T-helper 17 cell (primary cell): ENCODE results near the gene RNU5D-1. TPM values are rescaled to one million over a fixed set of nuclear protein-coding genes. Genes with fewer than 3 reads are reported as not detected.
"Not testable (repeated sequence)": the region's sequence is repeated elsewhere in the genome, so short reads cannot be mapped to it uniquely, and the experiment has no call there.

ENCODE experiments used
- ATAC-seq: fragments of 150-1000 bp; cut with Tn5 transposase; 2 replicates; pipeline ENCODE4 v1.10.0; 2021; ENCODE audit warnings: mild to moderate bottlenecking, moderate library complexity
- DNase-seq, 3 donors: peaks; one replicate each; pipeline versions ENCODE4 v3.0.0 to v3.0.0-alpha.2; 2020 to 2021
- H3K9me3 ChIP-seq: one replicate; pipeline ENCODE4 v1.7.0; 2013; ENCODE audit warnings: low read length, mild to moderate bottlenecking; ENCODE audit not compliant: control insufficient read depth, poor library complexity, severe bottlenecking
- H3K27ac Mint-ChIP-seq: one replicate; pipeline ENCODE4 v1.8.0; 2022; ENCODE audit warnings: mild to moderate bottlenecking, moderate library complexity, mixed read lengths
- H3K27me3 Mint-ChIP-seq: one replicate; pipeline ENCODE4 v1.8.0; 2022; ENCODE audit warnings: mixed read lengths
- H3K36me3 Mint-ChIP-seq: one replicate; pipeline ENCODE4 v1.8.0; 2022; ENCODE audit warnings: low read depth, mixed read lengths
- H3K4me1 Mint-ChIP-seq: one replicate; pipeline ENCODE4 v1.8.0; 2022; ENCODE audit warnings: mild to moderate bottlenecking, mixed read lengths
- H3K4me3 Mint-ChIP-seq: one replicate; pipeline ENCODE4 v1.8.0; 2022; ENCODE audit warnings: mild to moderate bottlenecking, moderate library complexity, mixed read lengths
- total RNA-seq, 4 donors: library from RNA in 2 of 4; stranded (reverse) in 2 of 4; gene quantifications; one replicate each; pipeline ENCODE4 v1.2.3 and lab custom pipeline; 2022 to 2026

RNU5D-1 gene
- total RNA-seq (not detected), total RNA-seq (lab: John Stamatoyannopoulos, UW) (0.81 to 11.8 reads per million in 2 donors)

- peak; percentile 78 for ATAC-seq
- Mint-ChIP-seq H3K36me3 (no peaks in the 10 kb centered on the region), H3K27ac (peak within 1 kb of the TSS; percentile 99), H3K27me3 (no peaks in the 10 kb centered on the region), H3K4me3 (peak within 1 kb of the TSS; percentile 83), H3K4me1 (peaks cover 26% of the 10 kb centered on the region)
- peak; percentile 80 to 92 (median 81) for DNase-seq
- no peaks in the 10 kb centered on the region for H3K9me3 ChIP-seq
Observed at GRCh38 chr1:44730741-44731512, at the start of gene RNU5D-1. Gene RNU5D-1 (minus strand): TSS chr1:44731170.

- H3K4me1 Mint-ChIP-seq: peaks cover 35% of the 10 kb centered on the region
- ATAC-seq (no peak), DNase-seq (no peak)
- no peaks in the 10 kb centered on the region for H3K9me3 ChIP-seq
- no peak overlapping the region for H3K4me3 Mint-ChIP-seq
- H3K36me3 Mint-ChIP-seq: peaks cover 4% of the 10 kb centered on the region
- no peaks in the 10 kb centered on the region for H3K27me3 Mint-ChIP-seq
- H3K27ac Mint-ChIP-seq: no peak overlapping the region
Observed at GRCh38 chr1:44780583-44781121, 49.7 kb upstream of the RNU5D-1 start.

GRCh38 chr1:44778705-44779576 is 48.0 kb upstream of the RNU5D-1 start:
- no peaks in the 10 kb centered on the region for H3K9me3 ChIP-seq
- no peaks in the 10 kb centered on the region for H3K27me3 Mint-ChIP-seq
- no peak for DNase-seq
- ATAC-seq: no peak
- peak overlapping the region; percentile 75 for H3K4me3 Mint-ChIP-seq
- peaks cover 32% of the 10 kb centered on the region for H3K4me1 Mint-ChIP-seq
- H3K27ac Mint-ChIP-seq: peak overlapping the region; percentile 99
- H3K36me3 Mint-ChIP-seq: peaks cover 7% of the 10 kb centered on the region

- ATAC-seq: no peak
- Mint-ChIP-seq H3K36me3 (peaks cover 7% of the 10 kb centered on the region), H3K4me3 (no peak overlapping the region)
Observed at GRCh38 chr1:44777969-44778635, 47.1 kb upstream of the RNU5D-1 start.

GRCh38 chr1:44777547-44777946 is 46.6 kb upstream of the RNU5D-1 start:
- Mint-ChIP-seq H3K36me3 (peaks cover 7% of the 10 kb centered on the region), H3K4me1 (peaks cover 25% of the 10 kb centered on the region), H3K27ac (peak overlapping the region; percentile 99), H3K4me3 (peak overlapping the region; percentile 99), H3K27me3 (no peaks in the 10 kb centered on the region)
- ATAC-seq: no peak
- no peak for DNase-seq
- no peaks in the 10 kb centered on the region for H3K9me3 ChIP-seq

More at GRCh38 chr1:44777969-44778635, 47.1 kb upstream of the RNU5D-1 start:
- Mint-ChIP-seq H3K27ac (peak overlapping the region; percentile 99), H3K4me1 (peaks cover 25% of the 10 kb centered on the region), H3K27me3 (no peaks in the 10 kb centered on the region)
- no peaks in the 10 kb centered on the region for H3K9me3 ChIP-seq
- no peak for DNase-seq

- peaks cover 7% of the 10 kb centered on the region for H3K36me3 Mint-ChIP-seq
- ATAC-seq: no peak
- H3K4me3 Mint-ChIP-seq: peak overlapping the region; percentile 99
- no peak for DNase-seq
- H3K27me3 Mint-ChIP-seq: no peaks in the 10 kb centered on the region
- peak overlapping the region; percentile 99 for H3K27ac Mint-ChIP-seq
- H3K9me3 ChIP-seq: no peaks in the 10 kb centered on the region
- peaks cover 25% of the 10 kb centered on the region for H3K4me1 Mint-ChIP-seq
Observed at GRCh38 chr1:44776730-44777068, 45.7 kb upstream of the RNU5D-1 start.

GRCh38 chr1:44775930-44776729 is 45.2 kb upstream of the RNU5D-1 start:
- Mint-ChIP-seq H3K4me1 (peaks cover 23% of the 10 kb centered on the region), H3K4me3 (peak overlapping the region; percentile 99), H3K27ac (peak overlapping the region; percentile 99), H3K27me3 (no peaks in the 10 kb centered on the region), H3K36me3 (peaks cover 6% of the 10 kb centered on the region)
- no peaks in the 10 kb centered on the region for H3K9me3 ChIP-seq
- ATAC-seq (peak; percentile 24), DNase-seq (peak in 1 of 3 donors; percentile 18)

GRCh38 chr1:44775078-44775929 is 44.3 kb upstream of the RNU5D-1 start, which contains the start of gene RPS8:
Gene RPS8 (plus strand): TSS chr1:44775540. CDS start chr1:44775597, 57 bp downstream.
- DNase-seq (peak; percentile 68 to 79 (median 75)), ATAC-seq (peak; percentile 86)
- Mint-ChIP-seq H3K27me3 (no peaks in the 10 kb centered on the region), H3K36me3 (peaks cover 5% of the 10 kb centered on the region), H3K4me3 (peak within 1 kb of the TSS; percentile 99), H3K4me1 (peaks cover 22% of the 10 kb centered on the region), H3K27ac (peak within 1 kb of the TSS; percentile 99)
- no peaks in the 10 kb centered on the region for H3K9me3 ChIP-seq

- not testable (repeated sequence) for H3K4me3 Mint-ChIP-seq, H3K27ac Mint-ChIP-seq, H3K4me1 Mint-ChIP-seq, H3K27me3 Mint-ChIP-seq, ATAC-seq, DNase-seq, H3K9me3 ChIP-seq, H3K36me3 Mint-ChIP-seq
Observed at GRCh38 chr1:44766421-44766820, 35.5 kb upstream of the RNU5D-1 start.

GRCh38 chr1:44760876-44761275 is 29.9 kb upstream of the RNU5D-1 start:
- no peak for DNase-seq
- H3K9me3 ChIP-seq: no peaks in the 10 kb centered on the region
- no peak overlapping the region for H3K4me3 Mint-ChIP-seq
- ATAC-seq: no peak
- peak overlapping the region; percentile 78 for H3K27ac Mint-ChIP-seq
- H3K36me3 Mint-ChIP-seq: no peaks in the 10 kb centered on the region
- H3K27me3 Mint-ChIP-seq: no peaks in the 10 kb centered on the region
- H3K4me1 Mint-ChIP-seq: peaks cover 8% of the 10 kb centered on the region

- Mint-ChIP-seq H3K4me1 (peaks cover 8% of the 10 kb centered on the region), H3K27ac (no peak overlapping the region), H3K36me3 (no peaks in the 10 kb centered on the region), H3K4me3 (no peak overlapping the region), H3K27me3 (no peaks in the 10 kb centered on the region)
- H3K9me3 ChIP-seq: no peaks in the 10 kb centered on the region
- ATAC-seq: no peak
- DNase-seq: no peak
Observed at GRCh38 chr1:44759077-44759476, 28.1 kb upstream of the RNU5D-1 start.
